ENCODE measurements around the gene VKORC1.

Gene VKORC1

GRCh38 chr16:31099860-31100638 lies 5.5 kb upstream of the VKORC1 start:
- Histone ChIP-seq H3K27me3 (ENCODE audit: insufficient read depth, insufficient read length) (no peaks in the 10 kb centered on the region), H3K36me3 (ENCODE audit: insufficient read depth, insufficient read length, low read length) (no peaks in the 10 kb centered on the region), H3K9ac (ENCODE audit: insufficient read length, low read depth) (no peak overlapping the region), H3K9me3 (ENCODE audit: insufficient read depth, low read length) (no peaks in the 10 kb centered on the region; the same call in 1 of the 2 replicates), H3K4me3 (ENCODE audit: insufficient read length, low read depth) (no peak overlapping the region), H3K4me1 (ENCODE audit: insufficient read depth, insufficient read length) (peaks cover 4% of the 10 kb centered on the region)
- TF ChIP-seq ZNF274 (IDR thresholded peaks at IDR 0.05; ENCODE audit: low read depth, low read length) (no peak), SUZ12 (IDR thresholded peaks at IDR 0.05; ENCODE audit: extremely low read depth, insufficient read depth, insufficient read length) (no peak), YY1 (IDR thresholded peaks at IDR 0.05; ENCODE audit: insufficient read depth, insufficient read length) (no peak)
- no peak for DNase-seq (ENCODE audit: low read depth, low spot score)

GRCh38 chr16:31094088-31094423 lies 541 bp downstream of the VKORC1 start:
- TF ChIP-seq ZNF274 (IDR thresholded peaks at IDR 0.05; ENCODE audit: low read depth, low read length) (no peak), SUZ12 (IDR thresholded peaks at IDR 0.05; ENCODE audit: extremely low read depth, insufficient read depth, insufficient read length) (no peak), YY1 (IDR thresholded peaks at IDR 0.05; ENCODE audit: insufficient read depth, insufficient read length) (no peak)
- Histone ChIP-seq H3K9ac (ENCODE audit: insufficient read length, low read depth) (peak overlapping the region; percentile 99), H3K27me3 (ENCODE audit: insufficient read depth, insufficient read length) (no peaks in the 10 kb centered on the region), H3K9me3 (ENCODE audit: insufficient read depth, low read length) (no peaks in the 10 kb centered on the region), H3K36me3 (ENCODE audit: insufficient read depth, insufficient read length, low read length) (peaks cover 25% of the 10 kb centered on the region), H3K4me3 (ENCODE audit: insufficient read length, low read depth) (peak overlapping the region; percentile 99), H3K4me1 (ENCODE audit: insufficient read depth, insufficient read length) (peaks cover 7% of the 10 kb centered on the region)
- no peak for DNase-seq (ENCODE audit: low read depth, low spot score)

- TF ChIP-seq ZNF274 (IDR thresholded peaks at IDR 0.05; ENCODE audit: low read depth, low read length) (no peak), SUZ12 (IDR thresholded peaks at IDR 0.05; ENCODE audit: extremely low read depth, insufficient read depth, insufficient read length) (no peak), YY1 (IDR thresholded peaks at IDR 0.05; ENCODE audit: insufficient read depth, insufficient read length) (no peak)
- H3K36me3 ChIP-seq (ENCODE audit: insufficient read depth, insufficient read length, low read length) = peaks cover 34% of the 10 kb centered on the region
- H3K9me3 ChIP-seq (ENCODE audit: insufficient read depth, low read length) = no peaks in the 10 kb centered on the region
- no peaks in the 10 kb centered on the region for H3K27me3 ChIP-seq (ENCODE audit: insufficient read depth, insufficient read length)
- no peak for DNase-seq (ENCODE audit: low read depth, low spot score)
- peak overlapping the region; percentile 99 for H3K4me3 ChIP-seq (ENCODE audit: insufficient read length, low read depth)
- H3K4me1 ChIP-seq (ENCODE audit: insufficient read depth, insufficient read length) = peaks cover 7% of the 10 kb centered on the region
- peak overlapping the region; percentile 99 for H3K9ac ChIP-seq (ENCODE audit: insufficient read length, low read depth)
These were observed 1.4 kb downstream of the VKORC1 start for GRCh38 chr16:31093132-31093703.

GRCh38 chr16:31092330-31092729 lies 2.3 kb downstream of the VKORC1 start:
- TF ChIP-seq SUZ12 (IDR thresholded peaks at IDR 0.05; ENCODE audit: extremely low read depth, insufficient read depth, insufficient read length) (no peak), ZNF274 (IDR thresholded peaks at IDR 0.05; ENCODE audit: low read depth, low read length) (no peak), YY1 (IDR thresholded peaks at IDR 0.05; ENCODE audit: insufficient read depth, insufficient read length) (no peak)
- no peak overlapping the region for H3K9ac ChIP-seq (ENCODE audit: insufficient read length, low read depth)
- H3K36me3 ChIP-seq (ENCODE audit: insufficient read depth, insufficient read length, low read length) = peaks cover 43% of the 10 kb centered on the region
- no peaks in the 10 kb centered on the region for H3K27me3 ChIP-seq (ENCODE audit: insufficient read depth, insufficient read length)
- H3K4me1 ChIP-seq (ENCODE audit: insufficient read depth, insufficient read length) = peaks cover 7% of the 10 kb centered on the region
- no peak overlapping the region for H3K4me3 ChIP-seq (ENCODE audit: insufficient read length, low read depth)
- no peak for DNase-seq (ENCODE audit: low read depth, low spot score)
- no peaks in the 10 kb centered on the region for H3K9me3 ChIP-seq (ENCODE audit: insufficient read depth, low read length)

GRCh38 chr16:31090540-31090939 lies 4.1 kb downstream of the VKORC1 start:
- Histone ChIP-seq H3K36me3 (ENCODE audit: insufficient read depth, insufficient read length, low read length) (peaks cover 56% of the 10 kb centered on the region), H3K4me3 (ENCODE audit: insufficient read length, low read depth) (no peak overlapping the region), H3K4me1 (ENCODE audit: insufficient read depth, insufficient read length) (peaks cover 11% of the 10 kb centered on the region), H3K9me3 (ENCODE audit: insufficient read depth, low read length) (no peaks in the 10 kb centered on the region), H3K27me3 (ENCODE audit: insufficient read depth, insufficient read length) (no peaks in the 10 kb centered on the region), H3K9ac (ENCODE audit: insufficient read length, low read depth) (no peak overlapping the region)
- no peak for DNase-seq (ENCODE audit: low read depth, low spot score)
- TF ChIP-seq YY1 (IDR thresholded peaks at IDR 0.05; ENCODE audit: insufficient read depth, insufficient read length) (no peak), SUZ12 (IDR thresholded peaks at IDR 0.05; ENCODE audit: extremely low read depth, insufficient read depth, insufficient read length) (no peak), ZNF274 (IDR thresholded peaks at IDR 0.05; ENCODE audit: low read depth, low read length) (no peak)

GRCh38 chr16:31089199-31089598 lies 5.4 kb downstream of the VKORC1 start:
- TF ChIP-seq ZNF274 (IDR thresholded peaks at IDR 0.05; ENCODE audit: low read depth, low read length) (no peak), SUZ12 (IDR thresholded peaks at IDR 0.05; ENCODE audit: extremely low read depth, insufficient read depth, insufficient read length) (no peak), YY1 (IDR thresholded peaks at IDR 0.05; ENCODE audit: insufficient read depth, insufficient read length) (no peak)
- Histone ChIP-seq H3K36me3 (ENCODE audit: insufficient read depth, insufficient read length, low read length) (peaks cover 66% of the 10 kb centered on the region), H3K9ac (ENCODE audit: insufficient read length, low read depth) (no peak overlapping the region), H3K27me3 (ENCODE audit: insufficient read depth, insufficient read length) (no peaks in the 10 kb centered on the region), H3K9me3 (ENCODE audit: insufficient read depth, low read length) (no peaks in the 10 kb centered on the region), H3K4me1 (ENCODE audit: insufficient read depth, insufficient read length) (peaks cover 7% of the 10 kb centered on the region), H3K4me3 (ENCODE audit: insufficient read length, low read depth) (no peak overlapping the region)
- DNase-seq (ENCODE audit: low read depth, low spot score) = no peak

GRCh38 chr16:31088459-31089183 lies 6.0 kb downstream of the VKORC1 start, which contains the start of gene PRSS53:
Gene PRSS53, minus strand, starts transcription at chr16:31088943. Its CDS starts 134 bp downstream, at chr16:31088809.
- TF ChIP-seq YY1 (IDR thresholded peaks at IDR 0.05; ENCODE audit: insufficient read depth, insufficient read length) (no peak), ZNF274 (IDR thresholded peaks at IDR 0.05; ENCODE audit: low read depth, low read length) (no peak), SUZ12 (IDR thresholded peaks at IDR 0.05; ENCODE audit: extremely low read depth, insufficient read depth, insufficient read length) (no peak)
- no peak within 1 kb of the TSS for H3K9ac ChIP-seq (ENCODE audit: insufficient read length, low read depth)
- no peaks in the 10 kb centered on the region for H3K27me3 ChIP-seq (ENCODE audit: insufficient read depth, insufficient read length)
- peaks cover 7% of the 10 kb centered on the region for H3K4me1 ChIP-seq (ENCODE audit: insufficient read depth, insufficient read length)
- DNase-seq (ENCODE audit: low read depth, low spot score) = no peak
- H3K36me3 ChIP-seq (ENCODE audit: insufficient read depth, insufficient read length, low read length) = peaks cover 71% of the 10 kb centered on the region
- H3K9me3 ChIP-seq (ENCODE audit: insufficient read depth, low read length) = no peaks in the 10 kb centered on the region
- H3K4me3 ChIP-seq (ENCODE audit: insufficient read length, low read depth) = no peak within 1 kb of the TSS
